Measurements from ENCODE around the gene FOXP1.

FOXP1 gene

DNA sequence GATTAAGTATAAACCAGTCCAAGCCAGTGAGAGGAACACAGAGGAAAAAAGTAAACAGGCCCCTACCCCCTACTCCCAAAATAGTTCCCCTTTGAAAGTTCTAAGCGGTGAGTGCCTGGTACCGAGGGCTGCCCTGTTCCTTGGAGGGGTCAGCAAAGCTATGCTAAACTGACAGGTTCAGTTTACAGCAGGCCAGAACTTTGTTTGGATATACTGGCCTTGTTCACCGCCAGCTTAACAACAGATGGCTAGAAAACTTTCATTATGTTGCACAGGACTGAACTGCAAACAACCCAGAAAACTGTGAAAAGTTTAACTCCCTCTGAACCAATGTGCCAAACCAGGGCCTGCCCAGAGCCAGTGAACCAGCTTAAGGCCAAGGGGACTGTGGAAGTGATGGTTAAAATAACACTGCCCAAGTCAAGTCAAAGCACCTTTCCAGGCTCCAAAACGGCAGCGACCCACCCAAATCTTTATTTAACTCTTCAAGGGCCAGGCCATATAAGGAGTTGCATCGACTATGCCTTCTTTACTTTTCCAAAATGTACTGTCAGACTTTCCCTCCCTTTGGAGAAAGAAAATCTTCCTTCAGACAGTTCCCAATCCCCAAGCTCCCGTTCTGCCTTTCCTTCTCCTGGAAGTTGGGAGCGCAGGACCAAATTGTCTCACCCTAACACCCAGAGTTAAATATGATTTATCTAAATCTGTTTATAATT is 448.0 kb downstream of the FOXP1 start:
- no peak for DNase-seq

DNA sequence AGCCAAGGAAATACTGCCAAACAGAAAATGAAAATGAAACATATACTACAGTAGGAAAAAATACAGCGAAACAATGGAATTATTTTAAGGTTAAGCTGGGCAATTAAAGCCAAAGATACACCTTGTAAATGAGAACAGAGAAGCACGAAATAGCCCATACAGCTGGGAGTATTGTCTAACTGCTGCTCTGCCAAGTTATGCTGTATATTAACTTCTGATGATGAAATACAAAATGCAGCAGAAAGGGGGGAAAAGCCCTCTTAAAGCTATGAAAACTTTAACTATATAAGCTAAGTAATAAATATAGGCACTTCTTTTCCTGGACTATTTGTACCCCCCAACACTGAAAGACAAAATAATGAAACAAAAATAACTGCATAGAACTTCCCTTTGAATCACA is 449.0 kb downstream of the FOXP1 start:
- no peak for DNase-seq

- peak in 1 of 3 experiments; percentile 44 for DNase-seq
Observed at GRCh38 chr3:71133865-71134264, 449.7 kb downstream of the FOXP1 start.

DNA sequence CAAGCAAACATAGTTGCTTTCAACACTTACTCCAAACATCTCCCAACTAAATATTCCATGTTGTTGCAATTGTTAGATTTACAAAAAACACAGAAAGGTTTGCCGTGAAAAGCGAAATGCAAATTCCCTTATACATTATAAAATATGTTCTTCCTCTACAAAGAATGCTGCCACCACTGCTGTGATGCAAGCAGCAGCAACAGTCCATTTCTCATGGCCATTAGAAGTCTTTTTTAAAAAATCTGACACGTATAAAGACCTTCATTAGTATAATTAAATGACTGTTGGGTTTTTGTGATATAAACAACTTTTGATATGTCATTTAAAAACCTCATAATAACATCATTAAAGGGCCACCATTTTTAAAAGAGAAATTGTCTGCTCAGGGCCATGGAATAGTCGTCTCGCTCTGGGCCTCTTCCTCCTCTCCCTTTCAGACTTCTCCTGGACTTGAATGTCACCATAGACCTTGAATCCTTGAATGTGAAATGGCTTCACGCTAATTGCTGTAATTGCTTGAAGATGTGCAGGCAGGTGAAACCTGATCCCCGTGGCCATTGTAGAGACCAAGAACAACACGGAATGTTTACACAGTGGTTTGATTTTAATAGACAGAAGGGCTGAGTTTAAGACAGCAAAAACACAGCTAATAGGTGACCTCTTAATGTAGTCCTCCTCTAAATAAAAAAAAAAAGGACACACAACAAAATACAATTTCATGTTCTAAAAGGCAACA is 450.4 kb downstream of the FOXP1 start:
- peak; percentile 58 to 93 (median 72) for DNase-seq

- peak; percentile 7 to 42 (median 12) for DNase-seq
Observed at GRCh38 chr3:71131375-71132314, 451.9 kb downstream of the FOXP1 start.

GRCh38 chr3:71130471-71131374 is 452.8 kb downstream of the FOXP1 start:
- DNase-seq, result peak; percentile 29 to 78 (median 54)

GRCh38 chr3:71129611-71130431 is 453.7 kb downstream of the FOXP1 start:
- peak in 2 of 3 experiments; percentile 50 to 69 for DNase-seq

DNA sequence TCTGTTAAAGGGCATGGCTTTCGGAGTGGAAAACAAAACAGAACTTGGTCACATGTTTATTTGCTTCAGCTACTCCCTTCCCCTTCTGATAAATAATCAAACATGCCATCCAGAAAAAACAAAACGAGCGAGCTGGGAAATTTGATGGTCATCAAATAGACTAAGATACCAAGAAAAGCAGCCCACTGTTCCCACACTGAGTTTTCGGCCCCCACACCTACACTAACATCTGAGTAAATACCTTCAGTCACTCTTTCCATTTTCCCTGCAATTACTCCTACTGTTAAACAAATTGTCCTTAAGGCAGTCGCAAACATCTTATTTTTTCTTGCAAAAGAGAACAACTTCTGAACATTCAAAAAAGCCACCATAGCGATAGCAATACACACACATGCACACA is 454.6 kb downstream of the FOXP1 start:
- DNase-seq, result peak in 1 of 3 experiments; percentile 47

DNA sequence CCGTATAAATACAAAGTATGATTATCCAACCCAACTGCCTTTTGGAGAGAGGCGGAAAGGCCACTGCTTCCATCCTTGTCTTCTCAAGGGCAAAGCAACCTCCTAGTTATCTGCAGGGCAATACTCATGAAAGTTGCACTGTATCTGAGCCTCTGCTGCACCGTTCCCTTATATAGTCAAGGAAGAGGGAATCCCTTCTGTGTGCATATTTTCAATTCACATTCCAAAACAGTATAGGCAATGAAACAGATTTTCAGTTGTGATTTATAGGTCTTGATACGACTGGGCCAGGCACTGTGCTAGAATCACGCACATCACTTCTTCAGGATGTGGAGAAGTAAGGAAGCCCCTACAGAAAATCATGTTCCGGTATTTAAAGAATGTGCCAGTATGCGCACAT is 455.7 kb downstream of the FOXP1 start:
- no peak for DNase-seq

DNA sequence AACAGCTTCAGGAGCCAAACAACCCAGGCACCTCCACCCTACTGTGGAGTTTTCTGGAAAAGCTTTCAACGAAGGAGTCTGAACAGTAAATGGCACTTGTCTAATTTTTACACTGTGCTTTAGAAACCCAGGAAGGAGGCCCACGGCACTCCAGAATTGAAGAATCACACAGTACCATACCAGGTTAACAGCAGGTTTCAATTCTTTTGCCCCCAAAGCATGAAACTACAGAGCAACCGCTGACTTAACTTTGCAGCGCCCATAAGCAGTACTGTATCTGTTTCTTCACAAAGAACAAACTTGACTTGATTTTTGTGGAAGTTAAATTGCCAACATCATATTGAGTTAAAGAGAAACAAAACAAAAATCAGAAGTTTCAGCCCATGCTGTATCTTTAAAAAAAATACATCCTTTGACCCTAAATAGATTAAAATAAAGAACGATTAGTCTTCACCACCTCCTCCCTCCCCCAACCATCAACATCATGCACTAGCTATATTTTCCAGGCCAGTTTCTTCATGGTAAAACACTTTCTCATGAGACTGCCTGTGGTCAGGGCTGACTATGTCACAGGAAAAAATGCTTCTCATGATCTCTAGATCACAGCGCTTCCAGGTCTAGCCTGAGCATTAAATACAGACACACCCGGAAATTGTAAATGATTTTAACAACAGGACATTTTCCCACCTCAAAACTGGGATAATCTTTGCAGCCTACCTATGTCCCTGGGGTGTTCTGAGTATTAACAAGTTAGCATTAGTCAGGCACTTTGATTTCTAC is 456.3 kb downstream of the FOXP1 start:
- no peak for DNase-seq

DNA sequence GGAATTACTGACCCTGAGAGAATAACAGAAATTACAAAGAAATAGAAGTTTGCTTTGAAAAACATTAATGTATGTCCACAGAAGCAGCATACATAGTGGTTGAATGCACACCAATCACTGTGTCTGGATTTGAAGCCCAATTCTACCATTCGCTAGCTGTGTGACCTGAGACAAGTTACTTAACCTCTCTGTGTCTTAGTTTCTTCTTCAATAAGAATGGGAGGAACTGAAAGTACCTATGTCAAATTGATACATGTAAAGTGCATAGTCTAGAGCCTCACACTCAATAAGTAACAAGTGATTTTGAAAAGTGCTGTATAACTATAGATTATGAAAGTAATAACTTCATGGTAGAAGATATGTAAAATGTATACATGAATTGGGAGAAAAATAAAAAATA is 457.8 kb downstream of the FOXP1 start:
- DNase-seq, result no peak

DNA sequence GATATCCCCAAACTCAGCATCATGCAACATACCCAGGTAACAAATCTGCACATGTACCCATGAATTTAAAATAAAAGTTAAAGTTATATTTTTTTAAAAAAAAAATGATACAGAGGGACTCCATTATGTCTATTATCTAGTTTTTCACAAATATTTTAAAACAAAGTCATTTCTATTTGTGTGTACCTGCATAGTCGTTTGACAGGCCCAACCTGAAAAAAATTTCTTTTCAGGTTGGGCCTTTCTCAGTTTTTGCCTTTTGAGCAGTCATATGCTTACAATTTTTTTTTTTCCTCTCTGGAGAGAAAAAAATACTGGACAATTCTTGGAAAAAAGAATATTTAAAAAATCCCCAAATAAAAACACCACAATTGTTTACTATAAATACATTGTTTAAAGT is 459.5 kb downstream of the FOXP1 start:
- no peak for DNase-seq

DNA sequence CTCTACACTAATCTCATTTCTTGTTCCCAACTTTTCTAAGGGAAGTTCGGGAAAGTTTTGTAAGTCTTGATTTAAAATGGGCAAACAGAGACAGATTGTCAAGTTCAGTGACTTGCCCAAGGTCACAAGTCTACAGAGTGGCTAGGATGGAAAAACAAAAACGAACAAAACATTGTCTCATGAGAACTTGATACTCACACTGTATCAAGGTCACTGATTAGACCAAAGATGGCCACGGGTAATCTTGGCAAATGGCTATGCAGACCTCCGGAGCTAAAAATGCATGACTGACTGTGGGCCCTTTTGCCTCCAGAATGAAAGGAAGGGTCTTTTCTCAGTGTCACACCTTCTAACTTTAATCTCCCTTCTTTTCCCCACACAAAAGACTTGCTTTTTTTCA is 460.9 kb downstream of the FOXP1 start:
- no peak for DNase-seq

DNA sequence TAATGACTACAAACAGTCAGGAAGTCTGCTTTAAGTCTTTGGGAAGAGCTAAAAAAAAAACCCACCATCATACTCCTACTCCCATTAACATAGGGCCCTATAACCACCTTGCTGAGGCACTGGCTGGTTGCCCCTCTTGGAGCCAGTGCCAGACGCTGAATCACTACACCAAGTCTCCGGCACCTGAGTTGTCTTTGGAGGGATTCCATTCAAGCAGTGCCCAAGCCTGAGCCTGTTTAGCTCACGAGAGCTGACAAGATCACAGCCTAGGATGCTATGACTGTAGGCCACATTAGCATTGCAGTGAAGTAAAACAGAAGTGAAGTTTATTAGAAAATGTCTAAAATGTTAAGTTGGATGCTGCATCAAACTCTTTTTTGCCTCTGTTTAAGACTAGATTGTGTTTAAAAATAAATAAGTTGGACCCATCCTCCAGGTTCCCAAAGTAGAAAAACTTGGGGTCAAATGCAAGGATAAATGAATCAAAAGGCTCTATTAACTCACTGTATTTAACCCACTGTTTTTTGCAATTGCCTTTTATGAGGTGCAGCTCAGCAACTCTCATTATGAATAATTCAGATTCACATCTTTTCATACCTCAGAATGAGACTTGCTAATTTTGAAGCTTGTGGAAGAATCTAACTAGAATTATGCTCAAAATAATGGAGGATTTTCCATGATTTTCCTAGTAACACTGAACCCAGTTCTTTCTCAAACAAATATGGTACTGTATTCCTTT is 461.9 kb downstream of the FOXP1 start:
- no peak for DNase-seq

DNA sequence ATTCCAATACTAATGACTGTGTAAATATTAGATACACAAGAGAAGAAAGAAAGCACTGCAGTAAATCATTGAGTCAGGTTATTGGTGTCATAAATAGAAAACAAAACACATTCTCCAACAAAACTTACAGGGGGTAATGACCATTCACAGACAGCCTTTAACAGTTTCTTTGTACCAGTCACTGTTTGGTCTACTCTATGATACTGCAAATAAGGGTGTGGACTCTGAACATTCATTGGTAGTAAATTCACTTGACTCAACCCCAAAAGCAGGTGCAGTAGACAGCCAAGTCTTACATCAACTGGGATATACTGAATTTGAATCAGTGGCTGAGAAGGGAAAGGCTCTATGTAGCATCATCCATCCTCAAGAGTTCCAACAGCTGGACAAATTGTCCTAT is 463.5 kb downstream of the FOXP1 start:
- DNase-seq, result peak in 1 of 3 experiments; percentile 35

- DNase-seq, result no peak
Observed at GRCh38 chr3:71119171-71119570, 464.4 kb downstream of the FOXP1 start.

- no peak for DNase-seq
Observed at GRCh38 chr3:71118436-71118835, 465.1 kb downstream of the FOXP1 start.

DNA sequence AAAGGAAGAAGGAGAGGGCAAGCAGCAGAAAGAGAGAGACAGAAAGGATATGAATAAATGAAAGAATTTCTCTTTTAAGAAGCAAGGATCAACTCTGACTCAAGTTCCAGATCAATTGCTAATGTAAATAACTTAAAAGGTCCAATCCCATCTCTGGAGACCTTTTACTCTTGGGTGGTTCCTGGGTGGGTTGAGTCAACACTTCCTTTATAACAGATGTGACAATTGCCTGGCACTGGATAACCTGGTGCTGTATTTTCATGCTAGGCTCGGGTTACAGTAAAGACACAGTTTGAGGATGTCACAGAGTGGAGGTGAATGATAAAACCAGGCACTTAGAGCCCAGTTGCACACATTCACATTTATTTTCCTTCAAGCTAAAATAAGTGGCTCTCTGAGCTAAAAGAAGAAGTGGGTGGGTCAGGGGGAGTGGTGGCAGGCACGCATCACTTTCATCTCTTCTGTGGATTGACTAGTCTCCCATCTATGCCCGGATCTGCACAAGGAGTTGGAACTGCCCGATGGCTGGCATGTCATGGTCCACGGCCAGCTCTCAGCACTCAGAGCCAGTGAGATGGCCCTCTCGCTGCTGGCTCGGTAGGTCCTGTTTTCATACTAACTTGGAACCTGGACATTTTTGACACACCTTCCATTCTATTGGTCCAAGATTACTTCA is 465.8 kb downstream of the FOXP1 start:
- peak in 2 of 3 experiments; percentile 3 to 62 for DNase-seq

- DNase-seq, result no peak
Observed at GRCh38 chr3:71114610-71115009, 468.9 kb downstream of the FOXP1 start.
